Myocyte (in vitro differentiated cells): ENCODE measurements around the gene POU2F1. TPM values are rescaled to one million over a fixed set of nuclear protein-coding genes. Genes with fewer than 3 reads are reported as not detected.
"Not testable (repeated sequence)": the region's sequence is repeated elsewhere in the genome, so short reads cannot be mapped to it uniquely, and the experiment has no call there.

Experiments used
- DNase-seq: peaks from one replicate; pipeline ENCODE4 v3.0.0-alpha.2; 2012; ENCODE audit warnings: low read depth
- total RNA-seq: library from RNA; depleted of rRNA; stranded (reverse); fragments of >200 nt; gene quantifications from 2 replicates; pipeline ENCODE4 v1.2.3, GENCODE V29; 2014

The POU2F1 gene
- total RNA-seq, 1 donor from 2014 or later, result 4.3 TPM

DNA sequence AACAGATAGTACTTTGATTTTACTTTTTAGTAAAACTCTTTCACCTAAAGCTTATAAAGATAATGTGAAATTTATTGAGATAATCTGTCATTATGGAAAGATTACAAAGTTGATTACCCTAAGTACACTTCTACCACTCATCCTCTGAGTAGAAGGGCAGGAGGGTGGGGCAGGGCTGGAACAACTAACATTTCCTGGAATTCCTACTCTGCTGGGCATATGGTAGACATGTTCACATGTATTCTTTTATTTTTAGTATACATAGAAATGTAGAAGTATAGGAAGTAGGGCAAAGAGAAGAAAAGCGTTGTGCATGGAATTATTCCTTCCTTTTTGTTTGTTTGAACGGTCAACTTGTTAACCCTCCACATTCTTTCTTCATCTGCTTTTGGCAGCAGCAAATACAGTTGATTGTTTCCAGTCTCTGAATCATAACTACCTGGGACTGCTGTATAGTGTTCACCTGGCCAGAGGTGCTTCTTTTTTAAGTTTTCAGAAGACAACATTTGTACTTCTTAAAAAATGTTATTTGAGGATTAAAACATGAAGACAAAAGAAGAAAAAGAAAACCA lies 85.1 kb downstream of the POU2F1 start:
- DNase-seq, result no peak

DNA sequence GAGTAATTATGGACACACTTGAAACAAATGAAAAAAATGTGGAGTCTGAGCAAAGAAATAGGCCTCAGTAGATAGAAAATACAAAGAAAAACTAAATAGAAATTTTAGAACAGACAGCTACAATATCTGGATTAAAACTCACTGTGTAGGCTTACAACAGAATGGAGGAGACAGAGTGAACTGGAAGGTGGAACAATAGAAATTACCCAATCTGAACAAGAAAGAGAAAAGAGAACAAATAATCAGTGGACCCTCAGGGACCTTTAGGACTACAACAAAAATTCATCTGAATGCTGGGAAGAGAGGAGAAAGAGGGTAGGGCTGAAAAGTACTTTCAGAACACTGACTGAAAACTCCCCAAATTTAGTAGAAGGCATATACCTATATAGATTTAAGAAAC lies 90.0 kb downstream of the POU2F1 start:
- no peak for DNase-seq

DNA sequence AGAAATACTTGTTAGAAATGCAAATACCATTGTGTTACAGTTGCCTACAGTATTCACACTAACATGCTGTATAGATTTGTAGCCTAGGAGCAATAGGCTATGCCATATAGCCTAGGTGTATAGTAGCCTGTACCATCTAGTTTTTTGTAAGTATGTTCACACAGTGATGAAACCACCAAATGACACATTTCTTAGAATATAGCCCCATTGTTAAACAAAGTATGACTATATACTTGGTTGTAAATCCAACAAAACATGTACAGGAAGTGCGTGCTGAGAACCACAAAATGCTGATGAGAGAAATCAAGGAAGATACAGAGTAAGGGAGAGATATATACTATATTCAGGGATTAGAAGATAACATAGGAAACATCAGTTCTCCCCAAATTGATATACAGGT lies 92.2 kb downstream of the POU2F1 start:
- DNase-seq, result no peak

DNA sequence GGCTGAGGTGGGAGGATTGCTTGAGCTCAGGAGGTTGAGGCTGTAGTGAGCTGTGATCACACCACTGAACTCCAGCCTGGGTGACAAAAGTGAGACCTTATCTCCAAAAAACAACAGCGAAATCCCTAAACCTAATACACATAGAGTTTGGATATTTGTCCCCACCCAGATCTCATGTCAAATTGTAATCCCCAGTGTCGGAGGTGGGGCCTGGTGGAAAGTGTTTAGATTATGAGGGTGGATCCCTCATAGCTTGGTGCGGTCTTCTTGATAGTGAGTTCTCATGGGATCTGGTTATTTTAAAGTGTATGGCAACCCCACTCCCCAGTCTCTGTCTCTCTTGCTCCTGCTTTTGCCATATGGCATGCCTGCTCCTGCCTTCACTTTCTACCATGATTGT lies 94.0 kb downstream of the POU2F1 start:
- DNase-seq, result no peak

- no peak for DNase-seq
Measured at GRCh38 chr1:167317463-167317862, 96.8 kb downstream of the POU2F1 start.

- not testable (repeated sequence) for DNase-seq
Measured at GRCh38 chr1:167319206-167319605, 98.5 kb downstream of the POU2F1 start.

DNA sequence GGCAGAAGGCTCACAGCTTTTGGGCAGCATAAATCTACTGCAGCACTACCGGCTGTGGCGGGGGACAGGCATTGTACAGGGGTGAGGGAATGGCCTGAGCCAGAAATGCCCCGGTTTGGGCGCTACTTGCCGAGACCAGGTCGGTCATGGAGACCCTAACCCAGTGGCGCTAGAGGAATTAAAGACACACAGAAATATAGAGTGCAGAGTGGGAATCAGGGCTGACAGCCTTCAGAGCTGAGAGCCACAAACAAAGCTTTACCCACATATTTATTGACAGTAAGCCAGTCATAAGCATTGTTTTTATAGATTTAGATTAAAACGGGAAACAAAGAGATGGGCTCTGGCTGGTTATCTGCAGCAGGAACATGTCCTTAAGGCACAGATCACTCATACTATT lies 101.8 kb downstream of the POU2F1 start:
- DNase-seq, result no peak

DNA sequence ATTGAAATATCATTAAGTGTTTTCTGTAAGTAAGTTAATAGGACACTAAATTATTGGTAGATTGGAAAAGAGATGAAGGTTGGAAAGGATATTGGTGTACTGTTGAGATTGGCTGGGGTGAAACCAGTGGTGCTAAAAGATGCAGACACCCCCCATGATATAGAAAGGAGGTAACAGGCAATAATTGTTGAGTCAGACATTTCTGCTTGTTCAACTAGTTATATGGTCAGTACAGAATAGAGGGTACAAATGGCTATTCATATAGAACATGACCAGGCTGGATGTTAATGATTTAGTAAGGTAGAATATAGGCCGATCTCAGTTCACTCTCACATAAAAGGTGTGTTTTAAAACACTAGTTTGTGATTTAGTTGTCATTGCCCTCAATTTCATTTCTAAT lies 104.5 kb downstream of the POU2F1 start:
- DNase-seq, result no peak

DNA sequence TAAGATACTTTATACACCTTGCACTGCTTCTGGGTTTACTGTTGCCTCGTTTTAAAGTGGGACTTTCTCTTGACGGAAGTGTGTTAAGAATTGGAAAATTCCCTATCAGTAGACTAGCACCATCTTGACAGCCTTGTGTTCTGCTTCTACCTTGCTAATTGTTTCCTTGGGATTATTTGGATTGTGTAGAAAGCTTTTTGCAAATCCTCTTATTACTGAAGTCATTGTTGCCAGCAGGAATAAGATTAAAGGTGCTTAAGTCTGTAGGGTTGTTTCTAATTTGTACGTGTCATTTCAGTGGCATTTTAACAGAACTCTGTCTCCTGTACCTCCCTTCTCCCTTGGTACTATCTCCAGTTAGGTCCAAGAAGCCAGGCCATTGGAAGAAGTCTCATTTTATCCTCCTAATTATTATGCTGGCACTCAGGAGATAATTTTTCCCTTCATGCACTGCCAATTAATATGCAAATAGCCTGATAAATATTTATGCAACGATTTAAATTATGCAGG lies 107.7 kb downstream of the POU2F1 start:
- no peak for DNase-seq

DNA sequence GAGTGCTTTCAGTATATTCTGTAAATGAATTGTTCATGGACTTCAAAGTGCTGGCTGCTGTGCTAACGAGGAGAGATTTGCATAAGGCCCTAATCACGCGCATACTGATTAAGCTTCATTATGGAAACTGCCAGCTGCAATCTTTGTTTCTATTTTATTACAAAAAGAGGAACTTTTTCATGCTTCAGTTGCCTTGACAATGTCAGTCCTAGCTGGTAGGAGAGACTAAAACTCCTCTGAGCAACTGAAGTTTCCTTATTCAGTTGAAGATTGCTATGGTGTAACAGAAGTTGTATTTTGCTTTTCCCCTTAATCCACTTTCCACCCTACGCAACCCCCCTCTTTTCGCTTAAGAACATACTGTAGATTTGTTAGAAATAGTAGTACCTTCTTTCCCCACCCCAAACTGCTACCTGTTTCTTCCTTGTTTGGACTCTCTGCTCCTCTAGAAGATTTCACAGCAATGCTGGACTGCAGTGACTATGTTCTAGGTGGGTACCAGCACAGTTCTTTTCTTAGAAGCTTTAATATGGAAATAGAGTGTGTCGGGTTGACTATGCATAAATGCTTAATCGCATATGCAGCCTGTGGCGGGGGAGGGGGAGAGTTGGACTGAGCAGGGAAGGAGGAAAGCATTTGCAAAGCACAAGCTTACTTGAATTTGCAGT lies 108.3 kb downstream of the POU2F1 start:
- no peak for DNase-seq

DNA sequence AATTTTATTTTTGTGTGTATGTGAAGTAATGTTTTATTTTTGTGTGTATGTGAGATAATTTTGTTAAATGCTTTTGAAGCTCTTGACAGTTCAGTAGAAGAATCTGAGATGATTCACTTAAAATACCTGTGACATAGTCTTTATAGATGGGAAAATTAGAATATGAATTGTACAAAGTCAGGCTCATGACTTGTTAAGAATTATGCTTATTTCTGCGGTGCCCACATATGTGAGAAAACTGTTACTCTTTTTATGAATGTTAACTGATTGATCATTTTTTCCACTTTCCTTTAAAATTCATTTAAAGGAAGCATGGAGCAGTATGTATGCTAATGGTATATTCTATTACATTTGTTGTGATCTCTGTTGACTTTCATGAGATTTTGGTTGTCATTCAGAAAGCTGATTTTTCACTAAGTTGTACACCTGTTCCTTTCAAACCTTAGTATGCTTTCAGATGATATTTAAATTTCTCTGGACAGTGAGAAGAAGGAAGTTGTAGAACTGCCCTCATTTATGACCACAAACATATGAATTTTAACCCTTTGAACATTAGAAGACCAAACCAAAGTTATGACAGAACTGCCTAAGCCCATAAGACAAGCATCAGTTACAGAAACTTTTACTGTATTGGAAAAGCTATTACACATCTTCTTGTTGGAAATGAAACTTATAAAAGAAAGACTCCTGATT lies 110.1 kb downstream of the POU2F1 start:
- DNase-seq, result no peak

GRCh38 chr1:167331650-167332049 lies 111.0 kb downstream of the POU2F1 start:
- no peak for DNase-seq

DNA sequence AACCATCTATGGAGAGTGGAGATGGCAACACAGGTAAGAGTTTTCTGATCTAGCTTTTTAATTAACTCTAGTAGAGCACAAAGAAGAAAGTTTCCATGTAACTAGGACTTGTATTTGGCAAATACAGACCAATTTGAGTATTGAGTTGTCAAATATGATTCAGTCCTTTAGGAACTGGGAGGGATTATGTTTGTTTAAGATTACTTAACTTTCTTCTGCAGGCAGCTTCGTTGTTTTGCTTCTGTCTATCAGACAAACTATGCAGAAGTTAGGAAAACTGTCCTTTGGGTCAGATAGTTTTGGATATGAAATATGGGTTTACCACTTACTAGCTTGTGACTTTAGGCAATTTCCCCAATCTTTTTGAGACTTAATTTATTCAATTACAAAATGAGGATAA lies 111.8 kb downstream of the POU2F1 start:
- DNase-seq, result no peak

DNA sequence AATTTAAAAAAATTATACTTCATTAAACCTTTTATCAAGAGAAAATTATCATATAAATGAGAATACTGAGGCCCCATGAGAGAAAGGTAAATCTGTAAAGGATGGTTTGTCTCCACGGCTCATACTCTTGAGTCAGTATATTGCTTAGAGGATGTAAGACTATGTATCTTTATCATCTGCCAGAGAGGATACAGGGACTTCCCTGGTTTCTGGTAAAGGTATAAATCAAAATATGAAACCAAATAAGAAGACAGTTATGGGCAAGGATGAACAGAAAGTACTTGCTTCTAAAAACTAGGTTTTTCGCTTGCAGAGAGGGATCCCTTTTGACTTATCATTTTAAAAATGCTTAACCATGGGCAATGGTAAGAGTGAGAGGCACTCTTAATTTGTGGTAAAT lies 112.4 kb downstream of the POU2F1 start:
- no peak for DNase-seq

- DNase-seq, result no peak
Measured at GRCh38 chr1:167333703-167334102, 113.0 kb downstream of the POU2F1 start.

DNA sequence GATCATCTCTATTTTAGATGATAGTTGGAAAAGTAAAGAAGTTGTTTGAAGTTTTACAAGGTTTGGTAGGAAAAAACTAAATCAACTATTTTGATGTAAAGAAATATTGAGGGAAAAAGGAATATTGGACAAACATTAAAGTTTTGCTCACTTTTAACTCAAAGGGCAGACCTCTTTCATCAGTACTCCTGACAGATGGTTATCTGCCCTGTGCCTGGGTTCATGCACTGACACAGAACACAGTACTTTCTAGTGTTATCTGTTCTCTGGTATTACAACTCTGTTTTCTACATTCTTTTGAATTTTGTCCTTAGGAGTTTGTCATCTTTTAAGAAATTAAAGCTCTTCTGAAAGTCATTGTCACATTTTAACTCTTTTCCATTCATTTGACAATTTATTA lies 118.7 kb downstream of the POU2F1 start:
- no peak for DNase-seq

DNA sequence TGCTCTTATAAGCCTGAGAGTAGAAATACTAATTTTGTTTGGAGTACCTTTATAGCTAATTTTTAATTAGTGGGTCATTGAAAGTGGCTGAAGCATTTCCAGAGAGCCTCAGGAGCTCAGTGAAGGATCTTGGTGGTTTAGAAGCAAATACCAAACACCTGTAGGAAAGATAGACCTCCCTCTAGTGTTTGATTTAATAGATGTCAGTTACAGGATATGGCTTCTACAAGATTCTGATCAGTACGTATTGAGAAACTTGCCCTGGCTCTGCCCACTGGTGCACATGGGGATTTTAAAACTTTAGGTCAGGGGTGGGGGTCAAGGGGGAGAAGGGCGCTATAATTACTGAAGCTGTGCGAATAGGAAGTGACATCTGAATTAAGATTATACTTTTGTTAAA lies 122.2 kb downstream of the POU2F1 start:
- no peak for DNase-seq

GRCh38 chr1:167344112-167344511 lies 123.4 kb downstream of the POU2F1 start:
- DNase-seq, result peak; percentile 45

- DNase-seq, result peak; percentile 25
Measured at GRCh38 chr1:167344615-167345385, 124.1 kb downstream of the POU2F1 start.

DNA sequence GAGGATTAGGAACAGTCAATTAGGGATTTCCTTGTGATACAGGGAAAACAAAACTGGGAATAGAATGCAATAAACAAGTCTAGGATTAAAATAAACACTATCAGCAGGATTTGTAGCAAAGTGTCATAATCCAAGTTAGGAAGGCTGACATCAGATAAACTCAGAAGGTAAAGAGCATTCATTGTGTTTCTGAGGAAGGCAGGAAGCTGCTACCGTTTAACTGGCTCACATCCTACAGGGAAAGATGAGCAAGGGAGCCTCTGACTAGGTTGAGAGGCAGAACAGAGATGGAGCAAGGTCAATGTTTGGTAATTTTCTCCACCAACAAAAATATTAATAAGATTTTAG lies 124.7 kb downstream of the POU2F1 start:
- DNase-seq, result peak; percentile 16

DNA sequence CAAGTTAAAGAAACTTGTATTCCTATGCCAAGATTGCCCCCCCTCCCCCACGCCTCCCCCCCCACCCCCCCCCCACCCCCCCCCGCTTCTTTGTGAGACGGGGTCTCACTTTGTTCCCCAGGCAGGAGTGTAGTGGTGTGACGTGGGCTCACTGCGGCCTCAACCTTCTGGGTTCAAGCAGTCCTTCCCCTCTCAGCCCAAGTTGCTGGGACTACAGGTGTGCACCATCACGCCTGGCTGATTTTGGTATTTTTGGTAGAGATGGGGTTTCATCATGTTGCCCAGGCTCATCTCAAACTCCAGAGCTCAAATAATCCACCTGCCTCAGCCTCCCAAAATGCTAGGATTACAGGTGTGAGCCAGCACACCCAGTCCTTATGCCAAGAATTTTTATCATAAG lies 136.6 kb downstream of the POU2F1 start:
- no peak for DNase-seq

- no peak for DNase-seq
Measured at GRCh38 chr1:167359295-167359694, 138.6 kb downstream of the POU2F1 start.
